ENCODE results near the gene AWAT2.

Gene AWAT2

DNA sequence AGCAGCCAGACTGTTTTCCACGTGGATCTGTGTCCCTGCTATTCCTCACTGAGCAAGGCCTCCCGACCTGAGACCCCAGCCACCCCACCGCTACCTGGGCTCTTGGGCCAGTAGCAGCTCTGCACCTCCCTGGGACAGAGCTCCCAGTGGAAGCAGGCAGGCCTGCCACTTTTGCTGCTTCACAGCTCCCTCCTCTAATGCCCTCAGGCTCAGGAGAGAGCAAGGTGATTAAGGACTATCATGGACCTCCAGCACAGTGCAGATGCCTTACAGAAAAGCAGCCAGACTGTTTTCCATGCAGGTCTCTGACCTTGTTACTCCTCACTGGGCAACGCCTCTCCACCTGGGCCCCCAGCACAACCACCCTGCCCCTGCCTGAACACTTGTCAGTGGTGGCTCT is 37.0 kb downstream of the AWAT2 start:
- no peak for ATAC-seq
- TF ChIP-seq ZFP3 (CRISPR knock-in tag; IDR thresholded peaks at IDR 0.05) = no peak
- no peak for TF ChIP-seq CREB5 (CRISPR knock-in tag; IDR thresholded peaks at IDR 0.05; ENCODE audit: low read depth)
- TF ChIP-seq TSHZ2 (CRISPR knock-in tag; IDR thresholded peaks at IDR 0.05) = no peak
- no peak for TF ChIP-seq OSR1 (CRISPR knock-in tag; IDR thresholded peaks at IDR 0.05)
- TF ChIP-seq ZFP30 (CRISPR knock-in tag; IDR thresholded peaks at IDR 0.05) = no peak
- TF ChIP-seq, protein P1, sequence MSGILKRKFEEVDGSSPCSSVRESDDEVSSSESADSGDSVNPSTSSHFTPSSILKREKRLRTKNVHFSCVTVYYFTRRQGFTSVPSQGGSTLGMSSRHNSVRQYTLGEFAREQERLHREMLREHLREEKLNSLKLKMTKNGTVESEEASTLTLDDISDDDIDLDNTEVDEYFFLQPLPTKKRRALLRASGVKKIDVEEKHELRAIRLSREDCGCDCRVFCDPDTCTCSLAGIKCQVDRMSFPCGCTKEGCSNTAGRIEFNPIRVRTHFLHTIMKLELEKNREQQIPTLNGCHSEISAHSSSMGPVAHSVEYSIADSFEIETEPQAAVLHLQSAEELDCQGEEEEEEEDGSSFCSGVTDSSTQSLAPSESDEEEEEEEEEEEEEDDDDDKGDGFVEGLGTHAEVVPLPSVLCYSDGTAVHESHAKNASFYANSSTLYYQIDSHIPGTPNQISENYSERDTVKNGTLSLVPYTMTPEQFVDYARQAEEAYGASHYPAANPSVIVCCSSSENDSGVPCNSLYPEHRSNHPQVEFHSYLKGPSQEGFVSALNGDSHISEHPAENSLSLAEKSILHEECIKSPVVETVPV (CRISPR knock-in tag; IDR thresholded peaks at IDR 0.05) = no peak
- TF ChIP-seq SNAI2 (CRISPR knock-in tag; IDR thresholded peaks at IDR 0.05) = no peak
- no peak for TF ChIP-seq ZNF8 (CRISPR knock-in tag; IDR thresholded peaks at IDR 0.05)
- no peak for TF ChIP-seq ZNF70 (CRISPR knock-in tag; IDR thresholded peaks at IDR 0.05)
- no peak for TF ChIP-seq ZNF565 (CRISPR knock-in tag; conservative IDR thresholded peaks at IDR 0.05; ENCODE audit: low read depth)
- no peak for TF ChIP-seq TCF4 (CRISPR knock-in tag; IDR thresholded peaks at IDR 0.05; ENCODE audit: borderline replicate concordance)
- no peak for TF ChIP-seq ISL1 (CRISPR knock-in tag; IDR thresholded peaks at IDR 0.05)
- no peak for TF ChIP-seq PPARA (CRISPR knock-in tag; IDR thresholded peaks at IDR 0.05; ENCODE audit: borderline replicate concordance)
- TF ChIP-seq ARNTL (CRISPR knock-in tag; IDR thresholded peaks at IDR 0.05; ENCODE audit: borderline replicate concordance, low read depth) = no peak
- no peak for TF ChIP-seq CSDC2 (CRISPR knock-in tag; IDR thresholded peaks at IDR 0.05)
- no peak for TF ChIP-seq ZC3H10 (CRISPR knock-in tag; IDR thresholded peaks at IDR 0.05)
- no peak for TF ChIP-seq BACH2 (CRISPR knock-in tag; IDR thresholded peaks at IDR 0.05; ENCODE audit: borderline replicate concordance)
- TF ChIP-seq ESRRG (CRISPR knock-in tag; IDR thresholded peaks at IDR 0.05) = no peak

- TF ChIP-seq, protein P1 (CRISPR knock-in tag; IDR thresholded peaks at IDR 0.05) = no peak
- TF ChIP-seq ISL1 (CRISPR knock-in tag; IDR thresholded peaks at IDR 0.05) (no peak), CSDC2 (CRISPR knock-in tag; IDR thresholded peaks at IDR 0.05) (no peak), GLIS3 (CRISPR knock-in tag; IDR thresholded peaks at IDR 0.05) (no peak), POU6F1 (CRISPR knock-in tag; IDR thresholded peaks at IDR 0.05; ENCODE audit: borderline replicate concordance, low read depth) (no peak), ESRRG (CRISPR knock-in tag; IDR thresholded peaks at IDR 0.05) (no peak), ZNF8 (CRISPR knock-in tag; IDR thresholded peaks at IDR 0.05) (no peak), PPARA (CRISPR knock-in tag; IDR thresholded peaks at IDR 0.05; ENCODE audit: borderline replicate concordance) (no peak), BACH2 (CRISPR knock-in tag; IDR thresholded peaks at IDR 0.05; ENCODE audit: borderline replicate concordance) (no peak), ZNF565 (CRISPR knock-in tag; conservative IDR thresholded peaks at IDR 0.05; ENCODE audit: low read depth) (no peak), ZFP3 (CRISPR knock-in tag; IDR thresholded peaks at IDR 0.05) (no peak), TSHZ2 (CRISPR knock-in tag; IDR thresholded peaks at IDR 0.05) (no peak), ZC3H10 (CRISPR knock-in tag; IDR thresholded peaks at IDR 0.05) (no peak), CREB5 (CRISPR knock-in tag; IDR thresholded peaks at IDR 0.05; ENCODE audit: low read depth) (no peak), TOX (CRISPR knock-in tag; IDR thresholded peaks at IDR 0.05; ENCODE audit: borderline replicate concordance) (no peak), ZNF70 (CRISPR knock-in tag; IDR thresholded peaks at IDR 0.05) (no peak), ZFP30 (CRISPR knock-in tag; IDR thresholded peaks at IDR 0.05) (no peak), ARNTL (CRISPR knock-in tag; IDR thresholded peaks at IDR 0.05; ENCODE audit: borderline replicate concordance, low read depth) (no peak)
- ATAC-seq = no peak
Measured at GRCh38 chrX:70009970-70010369, 39.8 kb downstream of the AWAT2 start.
